RPMI7951 (cell line): ENCODE measurements around the gene URGCP. TPM values are rescaled to one million over a fixed set of nuclear protein-coding genes. Genes with fewer than 3 reads are reported as not detected.
"Not testable (repeated sequence)": the region's sequence is repeated elsewhere in the genome, so short reads cannot be mapped to it uniquely, and the experiment has no call there.

ENCODE experiments used
- DNase-seq: peaks from one replicate; pipeline ENCODE4 v3.0.0-alpha.2; 2012; ENCODE audit warnings: low read depth
- total RNA-seq: library from RNA; depleted of rRNA; stranded (reverse); fragments of >200 nt; shearing (Covaris generic); gene quantifications from 2 replicates; pipeline ENCODE4 v1.2.3, GENCODE V29; 2014

URGCP gene
- total RNA-seq, 1 experiment from 2014 or later = 29.4 TPM

DNA sequence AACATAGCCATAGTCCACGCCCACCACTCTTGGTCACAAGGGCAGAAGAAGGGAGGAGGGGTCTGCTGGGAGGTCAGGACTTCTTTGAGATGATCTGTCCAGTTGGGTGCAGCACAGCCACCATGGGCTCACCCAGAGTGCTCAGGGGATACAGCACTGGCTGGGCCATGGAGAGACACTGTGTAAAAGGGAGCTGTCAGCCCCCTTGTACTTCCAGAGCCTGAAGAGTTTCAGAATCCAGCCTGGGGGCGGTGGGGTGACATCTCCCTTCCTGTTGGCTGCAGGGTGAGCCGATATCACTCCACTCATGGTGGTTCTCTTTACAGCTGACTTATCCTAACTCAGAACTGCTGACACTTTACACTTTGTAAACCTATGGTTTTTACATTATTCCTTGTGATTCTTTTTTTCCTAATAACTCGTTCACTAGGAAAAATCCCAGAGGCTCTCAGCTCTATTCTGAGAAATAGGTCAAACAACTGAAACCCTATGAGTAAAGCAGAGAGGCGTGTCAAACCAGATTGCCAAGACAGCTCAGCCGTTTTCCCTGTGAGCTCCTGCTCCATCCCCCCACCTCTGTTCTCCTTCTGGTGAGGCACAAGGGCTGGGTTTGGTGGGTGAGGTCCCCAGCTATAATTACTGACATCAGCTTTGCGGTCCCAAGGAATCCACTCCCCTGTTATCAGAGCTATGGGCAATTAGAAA, 33.8 kb downstream of the URGCP start:
- peak; percentile 92 for DNase-seq

DNA sequence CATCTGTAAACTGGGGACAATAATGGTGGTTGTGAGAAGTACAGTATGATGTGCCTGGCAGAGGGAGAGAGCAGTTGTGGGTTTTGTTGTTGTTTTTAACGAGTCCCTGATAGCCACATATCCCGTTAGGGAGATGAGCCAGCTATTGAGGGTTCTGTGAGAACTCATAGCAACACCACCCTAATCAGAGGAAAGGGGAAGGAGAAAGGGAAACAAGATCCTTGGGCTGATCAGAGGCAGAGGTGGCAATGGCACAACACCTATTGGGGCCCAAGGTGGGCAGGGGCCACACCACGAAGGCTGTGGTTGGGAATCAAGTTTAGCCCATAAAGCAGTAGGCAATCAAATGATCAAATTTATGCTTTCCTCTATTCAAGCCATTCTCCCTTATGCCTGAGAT, 35.3 kb downstream of the URGCP start:
- DNase-seq = no peak

GRCh38 chr7:43870316-43870715, 36.1 kb downstream of the URGCP start:
- DNase-seq = peak; percentile 86

DNA sequence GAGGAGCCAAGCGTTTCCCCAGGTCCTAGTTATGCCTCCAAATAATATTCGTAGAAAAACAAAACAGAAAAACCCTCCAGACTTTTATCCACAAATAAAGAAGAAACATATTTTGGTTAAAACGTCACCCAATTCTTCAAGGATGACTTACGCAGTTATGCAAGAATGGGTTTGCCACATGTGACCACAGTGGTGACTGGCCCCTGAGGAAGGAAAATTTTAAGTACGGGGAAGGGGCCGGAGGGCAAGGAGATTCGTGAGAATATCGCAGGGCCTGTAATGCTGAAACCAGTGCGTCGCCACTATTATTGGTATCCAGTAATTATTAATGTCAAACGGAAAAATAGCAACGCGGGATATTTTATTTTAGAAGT, 36.5 kb downstream of the URGCP start:
- peak; percentile 97 for DNase-seq

DNA sequence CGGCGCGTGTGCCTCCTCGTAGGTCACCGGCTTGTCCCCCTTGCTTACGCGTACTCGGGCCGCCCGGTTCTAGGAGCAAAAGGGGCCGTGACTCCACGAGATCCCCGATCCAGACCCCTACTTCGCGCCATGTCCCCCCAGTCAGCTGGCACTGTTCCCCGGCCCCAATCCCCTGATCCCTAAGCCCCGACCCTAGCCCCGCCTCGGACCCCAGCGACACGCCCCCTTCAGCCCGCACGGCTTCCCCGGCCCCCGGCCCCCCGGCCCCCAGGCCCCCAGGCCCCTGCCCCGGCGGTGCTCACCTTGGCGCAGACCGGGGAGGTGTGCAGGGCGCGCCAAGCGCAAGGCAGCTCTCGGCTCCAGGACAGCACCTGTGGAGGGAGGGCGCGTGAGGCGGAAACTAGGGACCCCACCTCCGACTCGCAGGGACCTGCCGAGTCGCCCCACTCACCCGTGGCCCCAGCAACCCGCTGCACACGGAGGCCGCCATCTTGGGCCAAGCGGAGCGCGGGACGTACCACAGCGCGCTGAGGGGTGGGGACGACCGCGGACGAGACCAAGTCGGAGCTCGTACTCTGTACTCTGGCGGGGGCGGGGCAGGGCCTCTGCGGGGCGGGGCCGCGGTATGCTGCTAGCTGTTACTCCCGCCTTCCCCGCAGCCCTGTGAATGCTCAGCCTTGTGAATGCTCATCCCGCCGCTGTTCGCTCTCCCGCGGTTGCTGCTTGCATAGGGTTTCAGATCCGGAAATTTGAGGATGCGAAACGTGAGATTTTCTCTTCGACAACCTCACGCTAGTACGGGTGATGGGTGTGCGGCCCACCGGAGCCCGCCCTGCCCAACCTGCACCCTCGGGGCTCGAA, 37.2 kb downstream of the URGCP start, which contains the start of gene MRPS24:
Gene MRPS24, minus strand, starts transcription at position 512 of the 861 bp plus-strand sequence. Its CDS starts 22 bp downstream, at position 490.
- DNase-seq = peak; percentile 98

GRCh38 chr7:43868681-43869005, 37.8 kb downstream of the URGCP start:
- DNase-seq = no peak

- no peak for DNase-seq
Observed at GRCh38 chr7:43868181-43868580, 38.2 kb downstream of the URGCP start.

DNA sequence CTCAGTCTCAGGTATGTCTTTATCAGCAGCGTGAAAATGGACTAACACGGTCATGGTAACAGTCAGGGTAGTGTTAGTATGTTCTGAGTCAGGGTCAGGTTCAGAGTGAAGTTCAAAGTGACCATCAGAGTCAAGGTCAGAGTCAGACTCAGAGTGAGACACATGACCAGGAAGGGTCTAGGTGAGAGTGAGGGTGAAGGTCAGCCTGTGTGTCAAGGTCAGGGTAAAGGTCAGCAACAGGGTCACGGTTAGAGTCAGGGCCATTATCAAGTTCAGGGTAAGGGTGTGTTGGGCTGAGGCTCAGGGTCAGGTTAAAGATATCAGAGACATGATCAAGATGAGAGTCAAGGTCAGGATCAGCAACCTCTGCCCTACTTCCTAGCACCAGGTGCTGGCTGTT, 41.1 kb downstream of the URGCP start:
- no peak for DNase-seq

- no peak for DNase-seq
Observed at GRCh38 chr7:43864126-43864525, 42.3 kb downstream of the URGCP start.

DNA sequence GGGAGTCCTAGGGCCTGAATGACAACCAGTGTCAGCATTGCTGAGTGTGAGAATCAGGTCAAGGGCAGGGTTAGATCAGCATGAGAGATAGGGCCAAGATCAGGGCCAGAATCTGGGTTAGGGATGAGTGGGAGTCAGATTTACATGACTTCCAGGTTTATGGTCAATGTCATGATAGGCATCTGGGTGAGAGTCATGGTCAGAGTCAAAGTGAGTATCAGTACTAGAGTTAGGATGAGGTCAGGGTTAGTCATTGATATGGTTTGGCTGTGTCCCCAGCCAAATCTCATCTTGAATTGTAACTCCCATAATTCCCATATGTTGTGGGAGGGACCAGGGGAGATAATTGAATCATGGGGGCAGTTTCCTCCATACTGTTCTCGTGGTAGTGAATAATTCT, 49.4 kb downstream of the URGCP start:
- DNase-seq = peak; percentile 86

GRCh38 chr7:43856316-43856715, 50.1 kb downstream of the URGCP start:
- DNase-seq = no peak

GRCh38 chr7:43855176-43855575, 51.2 kb downstream of the URGCP start:
- DNase-seq = no peak

DNA sequence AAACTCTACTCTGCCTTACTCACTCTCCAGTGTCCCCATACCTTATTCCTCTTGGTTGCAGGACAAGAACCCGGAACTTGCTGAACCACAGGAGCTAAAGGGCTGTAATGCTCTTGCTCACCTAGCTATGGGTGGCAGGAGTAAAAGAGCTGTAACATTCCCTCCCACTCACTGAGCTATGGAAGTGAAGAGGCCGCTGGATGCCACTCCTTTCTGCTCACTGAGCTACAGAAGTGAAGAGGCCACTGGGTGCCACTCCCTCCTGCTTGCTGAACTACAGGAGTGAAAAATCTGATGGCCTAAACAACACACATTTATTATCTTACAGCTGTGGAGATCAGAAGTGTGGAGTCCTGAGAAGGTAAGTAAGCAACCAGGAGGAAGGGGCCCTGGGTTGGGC, 54.6 kb downstream of the URGCP start:
- no peak for DNase-seq

- peak; percentile 98 for DNase-seq
Observed at GRCh38 chr7:43850348-43851116, 55.9 kb downstream of the URGCP start.

DNA sequence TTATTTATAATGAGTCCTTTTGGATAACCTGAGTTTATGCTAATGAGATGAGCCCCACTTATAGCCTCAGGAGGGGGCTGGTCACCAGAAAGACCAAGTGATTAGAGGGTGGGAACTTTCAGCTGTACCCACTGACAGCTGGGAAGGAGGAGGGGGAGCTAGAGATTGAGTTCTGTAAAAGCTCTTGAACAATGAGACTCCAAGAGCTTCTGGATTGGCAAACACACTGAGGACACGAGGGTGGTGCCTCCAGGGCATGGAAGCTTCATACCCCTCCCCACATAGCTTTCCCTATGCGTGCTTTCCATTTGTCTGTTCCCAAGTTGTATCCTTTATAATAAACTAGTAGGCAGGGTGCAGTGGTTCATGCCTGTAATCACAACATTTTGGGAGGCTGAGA, 57.3 kb downstream of the URGCP start:
- no peak for DNase-seq

GRCh38 chr7:43847496-43847895, 58.9 kb downstream of the URGCP start:
- DNase-seq = peak; percentile 80

GRCh38 chr7:43844662-43845061, 61.7 kb downstream of the URGCP start:
- no peak for DNase-seq

DNA sequence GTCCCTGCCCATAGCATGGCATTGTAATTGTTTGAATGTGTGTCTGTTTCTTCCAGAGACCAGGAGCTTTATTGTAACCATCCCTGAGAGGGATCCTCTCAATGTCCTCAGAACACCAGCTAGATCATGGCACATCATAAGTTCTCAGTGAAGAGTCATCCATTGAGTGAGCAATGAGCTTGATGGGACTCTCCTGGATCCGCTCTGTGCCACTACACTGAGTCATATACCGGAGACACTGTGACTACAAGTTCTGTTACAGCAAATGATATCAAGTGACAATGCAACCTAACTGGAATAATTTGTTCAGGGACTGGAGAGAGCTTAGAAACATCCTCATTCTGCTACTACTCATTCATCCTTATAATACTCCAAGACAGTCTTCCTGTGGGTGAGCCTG, 62.1 kb downstream of the URGCP start:
- DNase-seq = peak; percentile 26

DNA sequence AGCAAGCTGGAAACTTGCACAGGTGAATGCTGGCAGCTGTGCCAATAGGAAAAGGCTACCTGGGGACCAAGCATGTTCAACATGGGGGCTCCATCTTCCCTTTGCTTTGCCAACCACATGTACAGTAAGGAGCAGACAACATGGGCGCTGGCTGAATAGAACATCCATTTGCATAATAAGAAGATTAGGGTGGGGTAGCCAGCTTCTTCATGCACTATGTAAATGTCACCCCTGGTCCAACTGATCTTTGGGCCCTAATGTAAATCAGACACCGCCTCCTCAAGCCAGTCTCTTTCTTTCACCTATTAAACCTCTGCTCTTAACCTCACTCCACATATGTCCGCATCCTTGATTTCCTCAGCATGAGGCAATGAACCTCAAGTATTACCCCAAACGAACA, 63.1 kb downstream of the URGCP start:
- no peak for DNase-seq

DNA sequence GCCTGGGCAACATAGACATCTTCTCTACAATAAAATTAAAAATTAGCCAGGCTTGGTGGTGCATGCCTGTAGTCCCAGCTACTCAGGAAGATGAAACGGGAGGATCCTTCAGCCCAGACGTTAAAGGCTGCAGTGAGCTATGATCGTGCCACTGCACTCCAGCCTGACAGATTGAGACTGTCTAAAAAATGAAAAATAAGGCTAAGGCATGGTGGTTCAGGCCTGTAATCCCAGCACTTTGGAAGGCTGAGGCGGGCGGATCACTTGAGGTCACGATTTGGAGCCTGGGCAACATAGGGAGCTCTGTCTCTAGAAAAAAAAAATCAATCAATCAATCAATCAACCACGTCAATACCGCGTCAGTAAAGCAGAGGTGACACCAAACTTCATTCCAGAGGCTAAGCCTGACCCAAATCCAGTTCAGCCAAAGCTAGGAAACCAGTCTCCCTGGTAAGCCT, 68.2 kb downstream of the URGCP start:
- DNase-seq = no peak

GRCh38 chr7:43834463-43835251, 71.7 kb downstream of the URGCP start:
- DNase-seq = peak; percentile 81

GRCh38 chr7:43830917-43831316, 75.5 kb downstream of the URGCP start:
- not testable (repeated sequence) for DNase-seq
